ENCODE data around the gene RPTOR. TPM values are rescaled to one million over a fixed set of nuclear protein-coding genes. Genes with fewer than 3 reads are reported as not detected.
"Not testable (repeated sequence)": the region's sequence is repeated elsewhere in the genome, so short reads cannot be mapped to it uniquely, and the experiment has no call there.

The RPTOR gene
- total RNA-seq, 1 donor from 2014 or later: 62.4 TPM

DNA sequence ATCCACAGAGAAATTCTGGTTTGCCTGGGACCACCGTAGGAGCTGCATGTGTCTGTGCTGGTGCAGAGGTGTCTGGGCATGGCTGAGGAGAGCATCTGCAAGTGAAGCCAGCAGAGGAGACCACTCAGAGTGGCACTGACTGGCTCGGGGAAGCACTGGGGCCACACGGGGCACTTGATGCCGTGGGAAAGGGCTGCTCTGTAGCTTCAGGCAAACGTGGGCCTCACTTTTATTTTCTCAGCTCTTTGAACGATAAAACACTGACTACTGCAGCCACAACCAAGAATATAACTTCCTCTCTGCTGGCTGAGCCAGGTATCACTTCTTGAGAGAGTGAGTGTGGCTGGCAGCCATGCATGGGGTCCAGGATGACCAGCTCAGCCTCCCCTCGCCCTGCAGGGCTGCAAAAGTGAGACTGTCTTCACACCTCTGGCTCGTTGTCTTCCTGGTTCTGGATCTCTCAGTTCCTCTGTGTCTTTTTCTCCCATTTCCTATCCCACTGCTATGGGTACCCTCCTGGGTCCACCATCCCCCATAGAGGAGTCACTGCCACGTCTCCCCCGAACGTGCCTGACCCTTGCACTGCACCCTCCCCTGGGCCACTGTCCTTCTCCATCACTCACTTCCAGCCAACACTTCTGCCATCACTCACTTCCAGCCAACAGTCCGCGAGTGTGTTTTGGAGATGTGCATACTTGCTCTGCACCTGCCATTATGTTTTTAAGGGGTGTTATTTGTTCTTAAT is 245.6 kb downstream of the RPTOR start:
- peak; percentile 31 for DNase-seq (ENCODE audit: low spot score)
- H3K4me3 Mint-ChIP-seq (ENCODE audit: low read depth): peak overlapping the region; percentile 73
- peak overlapping the region; percentile 92 for H3K27ac Mint-ChIP-seq
- H3K9me3 Mint-ChIP-seq: peaks cover 15% of the 10 kb centered on the region
- H3K4me1 Mint-ChIP-seq (ENCODE audit: low read depth): peaks cover 74% of the 10 kb centered on the region
- H3K36me3 Mint-ChIP-seq (ENCODE audit: low read depth): peaks cover 64% of the 10 kb centered on the region
- intact Hi-C loops (cut with micrococcal nuclease): loop anchor here (2.0 kb wide), 2 partner anchors 43 to 101 kb away; no protein-coding TSS in a partner anchor
- H3K27me3 Mint-ChIP-seq (ENCODE audit: low read depth): no peaks in the 10 kb centered on the region

- Mint-ChIP-seq H3K4me1 (ENCODE audit: low read depth) (peaks cover 70% of the 10 kb centered on the region), H3K27me3 (ENCODE audit: low read depth) (no peaks in the 10 kb centered on the region), H3K4me3 (ENCODE audit: low read depth) (peak overlapping the region; percentile 73), H3K9me3 (peaks cover 15% of the 10 kb centered on the region), H3K27ac (peak overlapping the region; percentile 92), H3K36me3 (ENCODE audit: low read depth) (peaks cover 66% of the 10 kb centered on the region)
- no peak for DNase-seq (ENCODE audit: low spot score)
- intact Hi-C loops (cut with micrococcal nuclease): loop anchor here (1.0 to 2.0 kb wide), 3 partner anchors 30 to 100 kb away; no protein-coding TSS in a partner anchor
Observed at GRCh38 chr17:80790981-80791742, 246.5 kb downstream of the RPTOR start.

DNA sequence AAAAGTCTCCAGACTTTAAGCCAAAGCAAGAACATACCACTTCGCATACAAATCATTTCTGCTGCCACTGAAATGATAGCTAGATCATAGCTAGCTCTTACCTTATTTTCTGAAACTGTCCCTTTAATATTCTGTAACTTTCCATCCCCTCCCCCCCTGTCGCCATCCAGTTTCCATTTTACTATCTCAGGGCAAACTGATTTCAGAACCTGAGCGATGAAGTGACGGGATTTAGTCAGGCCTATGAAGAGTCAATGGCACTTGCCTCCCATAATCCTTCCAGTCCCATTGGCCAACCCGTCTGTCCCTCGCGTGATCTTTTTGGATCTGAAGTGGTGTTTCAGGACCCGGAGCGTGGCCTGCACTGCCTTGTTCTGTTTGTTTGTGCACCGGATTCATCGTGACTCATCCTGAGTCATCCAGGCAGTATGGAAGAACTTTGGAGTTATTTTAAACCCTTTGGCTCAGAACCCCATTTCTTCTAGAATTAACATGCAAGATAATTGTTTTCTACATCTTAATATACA is 247.2 kb downstream of the RPTOR start:
- peak; percentile 40 for DNase-seq (ENCODE audit: low spot score)
- intact Hi-C loops (cut with micrococcal nuclease): loop anchor here (1.0 to 2.0 kb wide), 4 partner anchors 26 to 99 kb away; no protein-coding TSS in a partner anchor
- peaks cover 15% of the 10 kb centered on the region for H3K9me3 Mint-ChIP-seq
- H3K27me3 Mint-ChIP-seq (ENCODE audit: low read depth): no peaks in the 10 kb centered on the region
- H3K4me3 Mint-ChIP-seq (ENCODE audit: low read depth): peak overlapping the region; percentile 73
- peaks cover 72% of the 10 kb centered on the region for H3K4me1 Mint-ChIP-seq (ENCODE audit: low read depth)
- peak overlapping the region; percentile 92 for H3K27ac Mint-ChIP-seq
- H3K36me3 Mint-ChIP-seq (ENCODE audit: low read depth): peaks cover 71% of the 10 kb centered on the region

DNA sequence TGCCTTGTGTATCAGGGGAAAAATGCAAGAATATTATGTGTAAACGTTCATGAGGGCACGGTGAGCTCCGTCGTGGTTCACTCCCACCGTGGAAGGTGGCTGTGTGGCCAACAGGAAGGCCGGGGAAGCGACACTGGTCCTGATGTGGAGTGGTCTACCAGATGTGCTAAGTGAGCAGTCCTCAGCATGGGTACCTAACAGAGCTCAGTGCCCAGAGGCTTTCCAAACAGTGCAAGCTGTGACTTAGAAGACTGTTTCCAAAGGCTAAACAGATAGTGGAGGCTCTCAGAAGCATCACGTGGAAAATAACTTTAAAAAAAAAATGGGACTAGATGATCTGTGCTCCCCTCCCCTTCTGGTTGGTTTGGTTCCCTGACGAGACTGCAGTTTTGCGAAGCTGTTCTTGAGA is 247.7 kb downstream of the RPTOR start:
- Mint-ChIP-seq H3K27ac (peak overlapping the region; percentile 92), H3K4me3 (ENCODE audit: low read depth) (no peak overlapping the region), H3K27me3 (ENCODE audit: low read depth) (no peaks in the 10 kb centered on the region), H3K4me1 (ENCODE audit: low read depth) (peaks cover 67% of the 10 kb centered on the region), H3K36me3 (ENCODE audit: low read depth) (peaks cover 67% of the 10 kb centered on the region), H3K9me3 (peaks cover 11% of the 10 kb centered on the region)
- intact Hi-C loops (cut with micrococcal nuclease): loop anchor here (1.0 kb wide), 1 partner anchor 26 kb away; no protein-coding TSS in a partner anchor
- DNase-seq (ENCODE audit: low spot score): no peak

DNA sequence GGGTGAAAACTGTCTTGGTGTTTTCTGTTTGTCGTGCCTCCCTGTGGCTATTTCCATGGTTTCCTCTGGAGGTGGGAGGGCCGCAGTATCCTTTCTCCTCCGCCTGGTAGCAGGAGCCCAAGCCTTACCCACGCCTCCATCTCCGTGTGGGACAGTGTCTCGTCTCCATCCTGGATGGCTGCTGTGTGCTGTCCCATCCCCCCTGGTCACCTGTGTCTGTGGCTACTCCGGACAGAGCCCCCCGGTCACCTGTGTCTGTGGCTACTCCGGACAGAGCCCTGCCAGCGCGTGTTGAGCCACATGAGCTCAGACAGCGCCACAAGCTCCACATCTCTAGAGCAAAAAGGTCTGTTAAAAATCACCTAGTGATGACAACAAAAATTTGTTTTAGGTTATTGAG is 248.8 kb downstream of the RPTOR start:
- Mint-ChIP-seq H3K4me3 (ENCODE audit: low read depth) (no peak overlapping the region), H3K27me3 (ENCODE audit: low read depth) (no peaks in the 10 kb centered on the region), H3K36me3 (ENCODE audit: low read depth) (peaks cover 67% of the 10 kb centered on the region), H3K27ac (peak overlapping the region; percentile 73), H3K4me1 (ENCODE audit: low read depth) (peaks cover 58% of the 10 kb centered on the region), H3K9me3 (peaks cover 2% of the 10 kb centered on the region)
- no peak for DNase-seq (ENCODE audit: low spot score)
- intact Hi-C loops (cut with micrococcal nuclease): no loop called here

GRCh38 chr17:80793851-80794267 is 249.2 kb downstream of the RPTOR start:
- intact Hi-C loops (cut with micrococcal nuclease): no loop called here
- peaks cover 64% of the 10 kb centered on the region for H3K36me3 Mint-ChIP-seq (ENCODE audit: low read depth)
- no peak overlapping the region for H3K4me3 Mint-ChIP-seq (ENCODE audit: low read depth)
- no peak for DNase-seq (ENCODE audit: low spot score)
- H3K4me1 Mint-ChIP-seq (ENCODE audit: low read depth): peaks cover 55% of the 10 kb centered on the region
- no peaks in the 10 kb centered on the region for H3K27me3 Mint-ChIP-seq (ENCODE audit: low read depth)
- peak overlapping the region; percentile 73 for H3K27ac Mint-ChIP-seq
- no peaks in the 10 kb centered on the region for H3K9me3 Mint-ChIP-seq

- Mint-ChIP-seq H3K36me3 (ENCODE audit: low read depth) (peaks cover 61% of the 10 kb centered on the region), H3K4me1 (ENCODE audit: low read depth) (peaks cover 50% of the 10 kb centered on the region), H3K9me3 (no peaks in the 10 kb centered on the region), H3K4me3 (ENCODE audit: low read depth) (no peak overlapping the region), H3K27me3 (ENCODE audit: low read depth) (no peaks in the 10 kb centered on the region), H3K27ac (no peak overlapping the region)
- DNase-seq (ENCODE audit: low spot score): no peak
- intact Hi-C loops (cut with micrococcal nuclease): no loop called here
Observed at GRCh38 chr17:80794281-80795089, 249.8 kb downstream of the RPTOR start.

DNA sequence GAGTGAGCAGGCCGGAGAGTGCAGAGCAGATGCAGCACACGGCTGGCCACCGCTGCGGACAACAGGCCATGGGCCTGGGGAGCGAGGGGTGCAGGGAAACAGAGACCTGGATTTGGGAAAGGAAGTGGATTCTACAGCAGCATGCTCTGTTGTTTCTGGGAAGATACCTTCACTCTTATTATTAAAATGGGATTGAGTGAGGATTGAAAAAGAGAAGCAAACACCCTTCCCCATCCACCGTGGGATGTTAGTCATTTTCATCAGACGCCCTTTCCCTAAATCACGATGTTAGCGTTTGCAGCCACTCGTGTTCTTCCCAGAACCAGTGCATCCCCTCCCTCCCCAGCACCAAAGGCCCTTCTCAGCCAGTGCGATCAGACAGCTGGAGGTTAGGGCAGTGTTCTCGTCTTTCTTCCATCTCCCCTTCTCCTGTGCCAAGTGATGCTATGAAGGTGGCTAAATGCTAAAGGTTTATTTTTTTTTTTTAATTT is 250.5 kb downstream of the RPTOR start:
- DNase-seq (ENCODE audit: low spot score): no peak
- no peak overlapping the region for H3K27ac Mint-ChIP-seq
- H3K4me1 Mint-ChIP-seq (ENCODE audit: low read depth): peaks cover 43% of the 10 kb centered on the region
- H3K4me3 Mint-ChIP-seq (ENCODE audit: low read depth): no peak overlapping the region
- intact Hi-C loops (cut with micrococcal nuclease): no loop called here
- no peaks in the 10 kb centered on the region for H3K9me3 Mint-ChIP-seq
- no peaks in the 10 kb centered on the region for H3K27me3 Mint-ChIP-seq (ENCODE audit: low read depth)
- H3K36me3 Mint-ChIP-seq (ENCODE audit: low read depth): peaks cover 56% of the 10 kb centered on the region

DNA sequence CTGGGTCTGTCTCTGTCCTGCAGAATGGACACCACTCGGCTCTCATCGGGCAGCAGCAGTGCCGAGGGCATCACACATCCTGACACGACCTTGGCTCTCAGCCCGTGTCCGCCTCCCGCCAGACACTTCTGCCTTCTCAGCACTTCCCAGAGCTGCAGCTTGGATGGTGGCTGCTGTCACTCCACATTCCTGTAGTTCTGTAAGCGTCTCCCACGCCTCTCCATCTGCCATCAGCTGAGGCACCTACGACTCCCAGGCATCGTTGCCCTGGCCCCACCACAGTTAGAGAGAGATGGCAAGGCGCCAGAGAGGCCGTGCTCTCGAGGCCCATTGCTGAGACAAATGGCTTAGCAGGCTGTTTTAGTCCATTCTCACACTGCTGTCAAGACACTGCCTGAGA is 251.1 kb downstream of the RPTOR start:
- H3K27ac Mint-ChIP-seq: peak overlapping the region; percentile 30
- peaks cover 56% of the 10 kb centered on the region for H3K36me3 Mint-ChIP-seq (ENCODE audit: low read depth)
- H3K4me3 Mint-ChIP-seq (ENCODE audit: low read depth): no peak overlapping the region
- peaks cover 37% of the 10 kb centered on the region for H3K4me1 Mint-ChIP-seq (ENCODE audit: low read depth)
- no peaks in the 10 kb centered on the region for H3K27me3 Mint-ChIP-seq (ENCODE audit: low read depth)
- intact Hi-C loops (cut with micrococcal nuclease): no loop called here
- no peaks in the 10 kb centered on the region for H3K9me3 Mint-ChIP-seq
- no peak for DNase-seq (ENCODE audit: low spot score)

- Mint-ChIP-seq H3K27me3 (ENCODE audit: low read depth) (no peaks in the 10 kb centered on the region), H3K9me3 (no peaks in the 10 kb centered on the region), H3K4me1 (ENCODE audit: low read depth) (peaks cover 30% of the 10 kb centered on the region), H3K4me3 (ENCODE audit: low read depth) (no peak overlapping the region), H3K27ac (peak overlapping the region; percentile 30), H3K36me3 (ENCODE audit: low read depth) (peaks cover 53% of the 10 kb centered on the region)
- intact Hi-C loops (cut with micrococcal nuclease): no loop called here
- no peak for DNase-seq (ENCODE audit: low spot score)
Observed at GRCh38 chr17:80796430-80796861, 251.8 kb downstream of the RPTOR start.

DNA sequence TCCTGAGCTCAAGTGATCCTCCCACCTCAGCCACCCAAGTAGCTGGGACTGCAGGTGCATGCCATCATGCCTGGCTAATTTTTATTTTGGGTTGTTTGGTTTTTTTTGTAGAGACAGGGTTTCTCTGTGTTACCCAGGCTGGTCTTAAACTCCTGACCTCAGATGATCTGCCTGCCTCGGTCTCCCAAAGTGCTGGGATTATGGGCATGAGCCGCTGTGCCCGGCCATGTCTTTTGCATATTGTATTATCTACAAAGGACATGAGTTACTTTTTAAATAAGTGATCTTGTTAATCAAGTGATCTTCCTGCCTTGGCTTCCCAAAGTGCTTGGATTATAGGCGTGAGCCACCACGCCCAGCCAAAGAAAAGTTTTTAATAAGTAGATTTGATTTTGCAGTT is 252.6 kb downstream of the RPTOR start:
- intact Hi-C loops (cut with micrococcal nuclease); H3K27ac Mint-ChIP-seq; H3K4me3 Mint-ChIP-seq (ENCODE audit: low read depth); H3K9me3 Mint-ChIP-seq; DNase-seq (ENCODE audit: low spot score); H3K27me3 Mint-ChIP-seq (ENCODE audit: low read depth): not testable (repeated sequence)
- Mint-ChIP-seq H3K36me3 (ENCODE audit: low read depth) (peaks cover 49% of the 10 kb centered on the region), H3K4me1 (ENCODE audit: low read depth) (peaks cover 22% of the 10 kb centered on the region)
